HepG2 (cell line): ENCODE data around the gene NFRKB. TPM values are rescaled to one million over a fixed set of nuclear protein-coding genes. Genes with fewer than 3 reads are reported as not detected.

Experiments
- CEBPG ChIP-seq: IDR thresholded peaks from 2 replicates; pipeline ENCODE4 v1.6.1; 2016
- DMAP1 ChIP-seq: IDR thresholded peaks from 2 replicates; pipeline ENCODE4 v1.6.1; 2016
- EED ChIP-seq: sonication (generic); formaldehyde crosslinking; IDR thresholded peaks from 2 replicates; pipeline ENCODE4 v1.5.0; 2020; ENCODE audit warnings: mild to moderate bottlenecking, missing genetic modification reagents
- EP300 ChIP-seq, 3 experiments: sonication (generic) in 1 of 3; formaldehyde crosslinking in 1 of 3; IDR thresholded peaks; 2 replicates each; pipeline versions ENCODE4 v1.5.1 to v1.6.1; 2011 to 2020; ENCODE audit warnings: low read depth in 2 of 3, low read length in 2 of 3, borderline replicate concordance in 1 of 3, improper control_type of control experiment in 1 of 3, mild to moderate bottlenecking in 1 of 3, missing genetic modification reagents in 1 of 3, moderate library complexity in 1 of 3
- FOXK1 ChIP-seq: sonication (generic); formaldehyde crosslinking; IDR thresholded peaks from 2 replicates; pipeline ENCODE4 v1.4.0; 2020; ENCODE audit warnings: low read depth, missing genetic modification reagents, borderline replicate concordance
- GATAD2A ChIP-seq: IDR thresholded peaks from 2 replicates; pipeline ENCODE4 v1.6.1; 2016
- HOXA3 ChIP-seq: sonication (generic); formaldehyde crosslinking; IDR thresholded peaks from 2 replicates; pipeline ENCODE4 v1.5.0; 2020; ENCODE audit warnings: missing genetic modification reagents
- KLF12 ChIP-seq: sonication (generic); formaldehyde crosslinking; IDR thresholded peaks from 2 replicates; pipeline ENCODE4 v1.4.0; 2020; ENCODE audit warnings: missing genetic modification reagents, borderline replicate concordance
- MXD4 ChIP-seq: IDR thresholded peaks from 2 replicates; pipeline ENCODE4 v1.6.1; 2016; ENCODE audit warnings: mild to moderate bottlenecking, missing biosample characterization, missing genetic modification reagents
- NCOA5 ChIP-seq: sonication (generic); formaldehyde crosslinking; IDR thresholded peaks from 2 replicates; pipeline ENCODE4 v1.4.0; 2020; ENCODE audit warnings: missing genetic modification reagents
- RBM22 ChIP-seq: fragments of 200-400 bp; formaldehyde crosslinking; optimal IDR thresholded peaks from 2 replicates; pipeline ENCODE3; 2017; ENCODE audit warnings: mild to moderate bottlenecking, low read length, moderate library complexity
- SRSF9 ChIP-seq: fragments of 200-400 bp; formaldehyde crosslinking; IDR thresholded peaks from 2 replicates; pipeline ENCODE4 v1.6.1; 2018; ENCODE audit warnings: borderline replicate concordance, mild to moderate bottlenecking, low read depth, low read length; ENCODE audit not compliant: insufficient read depth, poor library complexity, severe bottlenecking
- ZBTB7A ChIP-seq: sonication (generic); formaldehyde crosslinking; IDR thresholded peaks from 2 replicates; pipeline ENCODE4 v1.8.0; 2022; ENCODE audit warnings: mild to moderate bottlenecking, missing genetic modification reagents
- ZC3H13 ChIP-seq: sonication (generic); formaldehyde crosslinking; IDR thresholded peaks from 2 replicates; pipeline ENCODE4 v1.8.1; 2023; ENCODE audit warnings: mild to moderate bottlenecking, missing genetic modification reagents, moderate library complexity
- ZIK1 ChIP-seq: sonication (generic); formaldehyde crosslinking; IDR thresholded peaks from 2 replicates; pipeline ENCODE4 v1.5.0; 2020; ENCODE audit warnings: mild to moderate bottlenecking, low read depth, missing genetic modification reagents, borderline replicate concordance
- ZMAT3 ChIP-seq: sonication (generic); formaldehyde crosslinking; conservative IDR thresholded peaks from 2 replicates; pipeline ENCODE4 v1.7.0; 2021; ENCODE audit warnings: missing genetic modification reagents
- ZMYM3 ChIP-seq: sonication (generic); formaldehyde crosslinking; IDR thresholded peaks from 2 replicates; pipeline ENCODE4 v1.5.1; 2020; ENCODE audit warnings: mild to moderate bottlenecking, missing genetic modification reagents
- ZNF101 ChIP-seq: sonication (generic); formaldehyde crosslinking; IDR thresholded peaks from 2 replicates; pipeline ENCODE4 v1.4.0; 2020; ENCODE audit warnings: mild to moderate bottlenecking, low read depth, missing genetic modification reagents, borderline replicate concordance
- ZNF160 ChIP-seq: sonication (generic); formaldehyde crosslinking; IDR thresholded peaks from 2 replicates; pipeline ENCODE4 v1.8.0; 2022; ENCODE audit warnings: mild to moderate bottlenecking, inconsistent platforms, missing genetic modification reagents
- ZNF235 ChIP-seq: sonication (generic); formaldehyde crosslinking; IDR thresholded peaks from 2 replicates; pipeline ENCODE4 v1.8.1; 2023; ENCODE audit warnings: mild to moderate bottlenecking, missing genetic modification reagents, borderline replicate concordance
- ZNF30 ChIP-seq: sonication (generic); formaldehyde crosslinking; IDR thresholded peaks from 2 replicates; pipeline ENCODE4 v1.5.0; 2020; ENCODE audit warnings: mild to moderate bottlenecking, missing genetic modification reagents
- ZNF513 ChIP-seq: sonication (generic); formaldehyde crosslinking; conservative IDR thresholded peaks from 2 replicates; pipeline ENCODE4 v1.5.0; 2020; ENCODE audit warnings: missing genetic modification reagents
- ZNF557 ChIP-seq: sonication (generic); formaldehyde crosslinking; IDR thresholded peaks from 2 replicates; pipeline ENCODE4 v1.4.0; 2020; ENCODE audit warnings: missing genetic modification reagents
- ZSCAN29 ChIP-seq: sonication (generic); formaldehyde crosslinking; conservative IDR thresholded peaks from 2 replicates; pipeline ENCODE4 v1.4.0; 2020; ENCODE audit warnings: mild to moderate bottlenecking, missing genetic modification reagents
- polyA plus RNA-seq, 8 experiments: library from polyadenylated mRNA; depleted of rRNA in 3 of 8; stranded (reverse) in 7 of 8; unstranded in 1 of 8; fragments of >200 nt; fragmentation: Illumina TruSeq in 4 of 8; extraction: Trizol in 4 of 8; gene quantifications; 2 replicates each; pipeline versions ENCODE4 v1.2.1 to v1.2.3, GENCODE V29; 2011 to 2016; ENCODE audit warnings: low read depth in 4 of 8, missing spikeins in 1 of 8, mixed read lengths in 1 of 8; ENCODE audit not compliant: insufficient read depth in 1 of 8
- total RNA-seq, 5 experiments: library from RNA; depleted of rRNA; stranded (reverse); fragments of >200 nt; fragmentation: Illumina TruSeq; extraction: Trizol; gene quantifications; 2 replicates each; pipeline ENCODE4 v1.2.3, GENCODE V29; 2016; ENCODE audit warnings: low read depth in 1 of 5
- TF ChIP-seq, protein P1 (sequence below): sonication (generic); formaldehyde crosslinking; IDR thresholded peaks from 2 replicates; pipeline ENCODE4 v1.4.0; 2020; ENCODE audit warnings: missing genetic modification reagents
- TF ChIP-seq, protein P2 (sequence below): sonication (generic); formaldehyde crosslinking; IDR thresholded peaks from 2 replicates; pipeline ENCODE4 v1.5.1; 2020; ENCODE audit warnings: mild to moderate bottlenecking, missing genetic modification reagents, borderline replicate concordance

Gene NFRKB
- total and polyA plus RNA-seq, 2 of the 13 experiments (the other 11 are each of a cell fraction or from before 2014, with no cell fraction given) = 22.9 to 23.7 TPM

DNA sequence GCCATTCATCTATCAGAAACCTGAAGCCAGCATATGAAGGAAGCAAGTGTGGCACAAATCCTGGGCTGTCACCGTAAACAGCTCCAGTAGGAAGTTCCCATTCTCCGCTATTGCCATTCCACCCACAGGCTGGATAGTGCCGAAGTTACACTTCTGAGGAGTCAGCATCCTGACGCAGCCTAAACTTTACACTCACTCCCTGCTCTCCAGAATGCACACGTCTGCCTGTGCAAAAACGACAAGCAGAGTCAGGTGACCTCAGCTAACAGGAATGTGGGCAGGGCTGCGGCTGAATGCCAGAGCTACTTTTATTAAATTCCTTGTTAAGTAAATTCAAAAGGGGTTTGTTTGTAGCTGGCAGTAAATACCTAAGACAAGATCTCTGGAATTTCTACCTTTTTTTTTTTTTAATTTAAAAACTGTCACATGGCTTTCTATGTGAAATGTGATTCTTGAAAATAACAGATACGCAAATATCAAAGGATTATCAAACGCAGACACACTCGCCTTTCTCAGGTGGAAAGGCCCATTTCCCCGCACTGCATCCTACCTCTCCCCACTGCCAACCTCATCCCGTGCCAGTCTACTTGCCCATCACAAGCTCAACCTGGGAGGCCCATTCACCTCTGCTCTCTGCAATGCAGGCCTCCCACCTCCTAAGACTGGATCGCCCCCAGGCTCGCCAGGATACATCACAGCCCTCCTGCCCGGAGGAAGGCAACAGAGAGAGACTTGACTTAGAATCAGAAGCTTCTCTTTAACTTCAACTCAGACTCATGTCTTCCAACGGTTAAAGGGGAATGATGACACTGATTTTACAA lies 33.5 kb downstream of the NFRKB start (continued):
- TF ChIP-seq ZIK1 = no peak
- TF ChIP-seq CEBPG (CRISPR knock-in tag) = peak; percentile 46
- no peak for TF ChIP-seq ZNF235
- TF ChIP-seq ZBTB7A (CRISPR knock-in tag) = no peak
- TF ChIP-seq ZNF557 (CRISPR knock-in tag) = no peak
- peak; percentile 78 for TF ChIP-seq RBM22
- no peak for TF ChIP-seq ZMAT3 (CRISPR knock-in tag)
- TF ChIP-seq, protein P1, sequence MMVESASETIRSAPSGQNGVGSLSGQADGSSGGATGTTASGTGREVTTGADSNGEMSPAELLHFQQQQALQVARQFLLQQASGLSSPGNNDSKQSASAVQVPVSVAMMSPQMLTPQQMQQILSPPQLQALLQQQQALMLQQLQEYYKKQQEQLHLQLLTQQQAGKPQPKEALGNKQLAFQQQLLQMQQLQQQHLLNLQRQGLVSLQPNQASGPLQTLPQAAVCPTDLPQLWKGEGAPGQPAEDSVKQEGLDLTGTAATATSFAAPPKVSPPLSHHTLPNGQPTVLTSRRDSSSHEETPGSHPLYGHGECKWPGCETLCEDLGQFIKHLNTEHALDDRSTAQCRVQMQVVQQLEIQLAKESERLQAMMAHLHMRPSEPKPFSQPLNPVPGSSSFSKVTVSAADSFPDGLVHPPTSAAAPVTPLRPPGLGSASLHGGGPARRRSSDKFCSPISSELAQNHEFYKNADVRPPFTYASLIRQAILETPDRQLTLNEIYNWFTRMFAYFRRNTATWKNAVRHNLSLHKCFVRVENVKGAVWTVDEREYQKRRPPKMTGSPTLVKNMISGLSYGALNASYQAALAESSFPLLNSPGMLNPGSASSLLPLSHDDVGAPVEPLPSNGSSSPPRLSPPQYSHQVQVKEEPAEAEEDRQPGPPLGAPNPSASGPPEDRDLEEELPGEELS (CRISPR knock-in tag) = peak; percentile 50
- peak; percentile 45; the same call in 1 of the 2 replicates for TF ChIP-seq ZC3H13 (CRISPR knock-in tag)
- 0 out of 2 replicates have a peak, but pooled peaks have one; percentile 17 for TF ChIP-seq DMAP1 (CRISPR knock-in tag)
- no peak for TF ChIP-seq KLF12 (CRISPR knock-in tag)
- peak; percentile 28; the same call in 1 of the 2 replicates for TF ChIP-seq GATAD2A (CRISPR knock-in tag)
- TF ChIP-seq NCOA5 (CRISPR knock-in tag) = no peak
- no peak for TF ChIP-seq EP300 (IDR thresholded peaks at IDR 0.05; ENCODE audit: low read depth in 2 of 2, low read length in 2 of 2)
- TF ChIP-seq EP300 (CRISPR knock-in tag; IDR thresholded peaks at IDR 0.05; ENCODE audit: borderline replicate concordance) = 0 out of 2 replicates have a peak, but pooled peaks have one; percentile 9
- peak; percentile 51; the same call in 1 of the 2 replicates for TF ChIP-seq FOXK1 (CRISPR knock-in tag)
- no peak for TF ChIP-seq ZNF101
- 0 out of 2 replicates have a peak, but pooled peaks have one; percentile 8 for TF ChIP-seq HOXA3
- no peak for TF ChIP-seq ZSCAN29 (CRISPR knock-in tag)
- TF ChIP-seq ZNF30 = no peak
- TF ChIP-seq EED (CRISPR knock-in tag) = no peak
- TF ChIP-seq SRSF9 = no peak
- TF ChIP-seq ZNF160 = no peak
- TF ChIP-seq MXD4 (CRISPR knock-in tag) = no peak
- no peak for TF ChIP-seq ZMYM3 (CRISPR knock-in tag)
- TF ChIP-seq, protein P2, sequence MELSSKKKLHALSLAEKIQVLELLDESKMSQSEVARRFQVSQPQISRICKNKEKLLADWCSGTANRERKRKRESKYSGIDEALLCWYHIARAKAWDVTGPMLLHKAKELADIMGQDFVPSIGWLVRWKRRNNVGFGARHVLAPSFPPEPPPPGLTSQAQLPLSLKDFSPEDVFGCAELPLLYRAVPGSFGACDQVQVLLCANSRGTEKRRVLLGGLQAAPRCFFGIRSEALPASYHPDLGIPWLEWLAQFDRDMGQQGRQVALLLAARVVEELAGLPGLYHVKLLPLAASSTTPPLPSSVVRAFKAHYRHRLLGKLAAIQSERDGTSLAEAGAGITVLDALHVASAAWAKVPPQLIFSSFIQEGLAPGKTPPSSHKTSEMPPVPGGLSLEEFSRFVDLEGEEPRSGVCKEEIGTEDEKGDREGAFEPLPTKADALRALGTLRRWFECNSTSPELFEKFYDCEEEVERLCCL (CRISPR knock-in tag) = no peak
- no peak for TF ChIP-seq ZNF513 (CRISPR knock-in tag)
